Measurements from ENCODE around the gene LYRM1. TPM values are rescaled to one million over a fixed set of nuclear protein-coding genes. Genes with fewer than 3 reads are reported as not detected.

Gene LYRM1
- total and polyA plus RNA-seq, 10 of the 15 experiments (the other 5 are each of a cell fraction or from before 2014, with no cell fraction given), result 18.4 to 54.4 (median 38.0) TPM

GRCh38 chr16:20859699-20860098, 40.9 kb upstream of the LYRM1 start:
- FAIRE-seq (no peak), ATAC-seq (no peak), DNase-seq (ENCODE audit: low read depth, low spot score) (no peak)
- Histone ChIP-seq H2AFZ (ENCODE audit: control insufficient read depth, low read depth, low read length) (no peak overlapping the region), H3K9ac (ENCODE audit: control insufficient read depth, insufficient read depth, low read length) (no peak overlapping the region), H3K27ac (ENCODE audit: control insufficient read depth, insufficient read depth) (no peak overlapping the region), H3K36me3 (ENCODE audit: control insufficient read depth in 2 of 2, insufficient read depth in 2 of 2, low read length in 1 of 2) (peaks cover 0 to 7% of the 10 kb centered on the region in 2 experiments), H3K4me2 (ENCODE audit: control insufficient read depth, insufficient read depth) (no peak overlapping the region), H3K27me3 (replicated peaks in 1 of 2; ENCODE audit: control insufficient read depth in 2 of 2, insufficient read depth in 2 of 2, low read length in 1 of 2) (no peaks in the 10 kb centered on the region), H3K79me2 (ENCODE audit: control insufficient read depth, insufficient read depth, low read length) (peaks cover 5% of the 10 kb centered on the region), H3K9me3 (replicated peaks; ENCODE audit: control insufficient read depth, insufficient read depth, low read length) (no peaks in the 10 kb centered on the region), H3K4me3 (no peak overlapping the region), H3K4me1 (ENCODE audit: control insufficient read depth, insufficient read depth, low read length) (peaks cover 4% of the 10 kb centered on the region), H4K20me1 (ENCODE audit: control insufficient read depth, insufficient read depth) (no peaks in the 10 kb centered on the region)
- CTCF ChIA-PET, result no interaction called here
- no peak for TF ChIP-seq TCF12 (IDR thresholded peaks at IDR 0.05; ENCODE audit: low read depth, low read length)
- TF ChIP-seq CEBPZ (IDR thresholded peaks at IDR 0.05; ENCODE audit: low read depth, low read length), result no peak
- no peak for TF ChIP-seq ELK1 (IDR thresholded peaks at IDR 0.05; ENCODE audit: low read depth, low read length)
- TF ChIP-seq BCLAF1 (IDR thresholded peaks at IDR 0.05), result no peak
- TF ChIP-seq ZNF217 (IDR thresholded peaks at IDR 0.05), result no peak
- no peak for TF ChIP-seq LARP7 (IDR thresholded peaks at IDR 0.05)
- no peak for TF ChIP-seq BHLHE40 (IDR thresholded peaks at IDR 0.05; ENCODE audit: borderline replicate concordance in 1 of 2, low read depth in 2 of 2, low read length in 1 of 2)
- no peak for TF ChIP-seq ZNF384 (IDR thresholded peaks at IDR 0.05; ENCODE audit: borderline replicate concordance, low read depth, low read length)
- TF ChIP-seq ZNF207 (IDR thresholded peaks at IDR 0.05; ENCODE audit: borderline replicate concordance), result no peak
- TF ChIP-seq ZNF687 (IDR thresholded peaks at IDR 0.05), result no peak
- no peak for TF ChIP-seq ZBED1 (IDR thresholded peaks at IDR 0.05; ENCODE audit: borderline replicate concordance)
- TF ChIP-seq DPF2 (IDR thresholded peaks at IDR 0.05), result no peak
- no peak for TF ChIP-seq BRCA1 (IDR thresholded peaks at IDR 0.05; ENCODE audit: low read depth, low read length)
- TF ChIP-seq RCOR1 (conservative IDR thresholded peaks at IDR 0.05; ENCODE audit: low read depth, low read length), result no peak
- in situ Hi-C loops (cut with MboI) (no loop called here), intact Hi-C loops (cut with micrococcal nuclease; ENCODE audit: unreplicated experiment) (loop anchor here (10.0 kb wide), 1 partner anchor 85 kb away; no protein-coding TSS in a partner anchor)
- RAD21 ChIA-PET (ENCODE audit: unreplicated experiment), result no interaction called here
- POLR2A ChIA-PET, result interaction anchor here (0.6 kb wide), 1 partner anchor 30 kb away, joined by 3 read pairs; no protein-coding TSS in a partner anchor
- WGBS (ENCODE audit: insufficient coverage, insufficient replicate concordance, low lambda C conversion rate, missing lambda C conversion rate), result 79% methylated on average over 4 of the region's 4 CpGs
- SMC1A ChIA-PET (ENCODE audit: uncharacterized antibody, unreplicated experiment), result no interaction called here
- no TSS peak for BruUV-seq (replicated peaks)

Measured in GM12878 (cell line).